CD4-positive, alpha-beta T cell (primary cell): ENCODE data around the gene ITPKB. TPM values are rescaled to one million over a fixed set of nuclear protein-coding genes. Genes with fewer than 3 reads are reported as not detected.

Source experiments
- ATAC-seq: fragments of 200-7000 bp; cut with Tn5 transposase; one replicate; pipeline ENCODE4 v1.10.0; 2022; ENCODE audit warnings: mild to moderate bottlenecking; ENCODE audit not compliant: poor library complexity
- CTCF ChIA-PET: fragments of 350-600 bp; sonication (Branson Sonifier 250); formaldehyde crosslinking; loops from one replicate; lab custom pipeline; 2021; ENCODE audit warnings: antibody characterized with exemption, inconsistent platforms; lab: Charles Lee
- POLR2A ChIA-PET: fragments of 350-600 bp; sonication (Branson Sonifier 250); formaldehyde crosslinking; loops from one replicate; lab custom pipeline; 2021; ENCODE audit warnings: antibody characterized with exemption, inconsistent platforms; lab: Charles Lee
- DNase-seq, 14 experiments: peaks; one replicate each; pipeline ENCODE4 v3.0.0-alpha.2; 2013 to 2020; ENCODE audit warnings: mixed read lengths in 2 of 14
- H3K27ac ChIP-seq, 2 donors: one replicate each; pipeline versions ENCODE4 v1.5.1 to v1.7.0; 2013; ENCODE audit warnings: low read length in 2 of 2, low read depth in 1 of 2, mild to moderate bottlenecking in 1 of 2
- H3K27me3 ChIP-seq, 2 experiments: 1 replicate in 1 of 2; 2 replicates in 1 of 2; pipeline versions ENCODE4 v1.6.1 to v1.7.0; 2013; ENCODE audit warnings: low read length in 2 of 2, control low read depth in 1 of 2, mild to moderate bottlenecking in 1 of 2, moderate library complexity in 1 of 2; ENCODE audit not compliant: insufficient read depth in 2 of 2, control insufficient read depth in 1 of 2
- H3K36me3 ChIP-seq: one replicate; pipeline ENCODE4 v1.6.1; 2013; ENCODE audit warnings: low read length, control low read depth; ENCODE audit not compliant: insufficient read depth
- H3K4me1 ChIP-seq: one replicate; pipeline ENCODE4 v1.6.1; 2013; ENCODE audit warnings: low read length, control low read depth; ENCODE audit not compliant: insufficient read depth
- H3K4me3 ChIP-seq: one replicate; pipeline ENCODE4 v1.5.1; 2013; ENCODE audit warnings: mild to moderate bottlenecking, low read length, moderate library complexity
- H3K9me3 ChIP-seq, 2 experiments: 1 replicate in 1 of 2; 2 replicates in 1 of 2; pipeline versions ENCODE4 v1.6.1 to v1.7.0; 2013; ENCODE audit warnings: low read length in 2 of 2, mild to moderate bottlenecking in 2 of 2, control low read depth in 1 of 2, moderate library complexity in 1 of 2; ENCODE audit not compliant: control insufficient read depth in 1 of 2, insufficient read depth in 1 of 2
- H3K27ac Mint-ChIP-seq: one replicate; pipeline ENCODE4 v1.8.0; 2020; ENCODE audit warnings: mixed read lengths
- H3K27me3 Mint-ChIP-seq: one replicate; pipeline ENCODE4 v1.8.0; 2021; ENCODE audit warnings: mixed read lengths
- H3K36me3 Mint-ChIP-seq: one replicate; pipeline ENCODE4 v1.8.0; 2021; ENCODE audit warnings: low read depth, mixed read lengths
- H3K4me1 Mint-ChIP-seq: one replicate; pipeline ENCODE4 v1.8.0; 2021; ENCODE audit warnings: low read depth, mixed read lengths
- H3K4me3 Mint-ChIP-seq: one replicate; pipeline ENCODE4 v1.8.0; 2020; ENCODE audit warnings: mild to moderate bottlenecking, mixed read lengths
- H3K9me3 Mint-ChIP-seq: one replicate; pipeline ENCODE4 v1.8.0; 2020; ENCODE audit warnings: mixed read lengths
- intact Hi-C, 2 experiments: fragments of 100-400 bp; cut with DNase I in 1 of 2; cut with micrococcal nuclease in 1 of 2; formaldehyde crosslinking; loops; one replicate each; pipeline versions ENCODE4 v1.15.1 to v1.9.0; 2023 to 2025; cut with DNase I, micrococcal nuclease
- total RNA-seq, 174 experiments: library from RNA in 2 of 174; stranded (reverse) in 2 of 174; gene quantifications; one replicate each; pipeline ENCODE4 v1.2.3 and lab custom pipeline; 2021 to 2026
- TF ChIP-seq, protein P1 (sequence below): fragments of 200-600 bp; IDR thresholded peaks from one replicate; pipeline ENCODE4 v1.8.0; 2022; ENCODE audit warnings: antibody characterized with exemption, mild to moderate bottlenecking

Gene ITPKB
- total RNA-seq, 2 experiments from 2014 or later = 565 to 583 TPM

DNA sequence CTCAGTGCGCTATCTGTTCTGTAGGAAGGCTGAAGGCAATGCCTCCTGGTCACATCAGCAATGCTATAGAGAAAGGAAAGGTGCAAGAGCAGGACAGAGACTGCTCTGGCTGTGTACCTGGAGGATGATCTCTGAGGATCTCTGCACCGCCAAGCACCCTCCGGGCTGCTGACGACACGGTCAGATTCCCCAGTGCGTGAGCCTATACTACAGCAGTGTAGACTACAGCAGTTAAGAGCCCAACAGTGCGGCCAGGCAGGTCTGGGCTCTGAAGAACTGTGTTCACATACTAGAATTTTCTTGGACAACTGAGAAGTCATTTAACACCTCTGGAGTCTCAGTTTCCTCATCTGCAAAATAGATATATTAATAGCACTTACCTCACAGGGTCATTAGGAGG, 39.9 kb downstream of the ITPKB start:
- intact Hi-C loops = no loop called here
- ChIA-PET CTCF (interaction anchor here (3.3 kb wide), 1 partner anchor 12 kb away, joined by 15 read pairs; no protein-coding TSS in a partner anchor), POLR2A (interaction anchor here (1.6 to 1.8 kb wide), 2 partner anchors 13 to 22 kb away, joined by 3 to 7 read pairs; no protein-coding TSS in a partner anchor)
- peaks cover 86% of the 10 kb centered on the region for H3K36me3 Mint-ChIP-seq
- H3K9me3 Mint-ChIP-seq = no peaks in the 10 kb centered on the region
- peaks cover 90% of the 10 kb centered on the region for H3K4me1 Mint-ChIP-seq
- no peak for DNase-seq
- TF ChIP-seq, protein P1, sequence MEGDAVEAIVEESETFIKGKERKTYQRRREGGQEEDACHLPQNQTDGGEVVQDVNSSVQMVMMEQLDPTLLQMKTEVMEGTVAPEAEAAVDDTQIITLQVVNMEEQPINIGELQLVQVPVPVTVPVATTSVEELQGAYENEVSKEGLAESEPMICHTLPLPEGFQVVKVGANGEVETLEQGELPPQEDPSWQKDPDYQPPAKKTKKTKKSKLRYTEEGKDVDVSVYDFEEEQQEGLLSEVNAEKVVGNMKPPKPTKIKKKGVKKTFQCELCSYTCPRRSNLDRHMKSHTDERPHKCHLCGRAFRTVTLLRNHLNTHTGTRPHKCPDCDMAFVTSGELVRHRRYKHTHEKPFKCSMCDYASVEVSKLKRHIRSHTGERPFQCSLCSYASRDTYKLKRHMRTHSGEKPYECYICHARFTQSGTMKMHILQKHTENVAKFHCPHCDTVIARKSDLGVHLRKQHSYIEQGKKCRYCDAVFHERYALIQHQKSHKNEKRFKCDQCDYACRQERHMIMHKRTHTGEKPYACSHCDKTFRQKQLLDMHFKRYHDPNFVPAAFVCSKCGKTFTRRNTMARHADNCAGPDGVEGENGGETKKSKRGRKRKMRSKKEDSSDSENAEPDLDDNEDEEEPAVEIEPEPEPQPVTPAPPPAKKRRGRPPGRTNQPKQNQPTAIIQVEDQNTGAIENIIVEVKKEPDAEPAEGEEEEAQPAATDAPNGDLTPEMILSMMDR = no peak
- H3K4me3 Mint-ChIP-seq = peak overlapping the region; percentile 58
- Histone ChIP-seq H3K9me3 (no peaks in the 10 kb centered on the region), H3K36me3 (peaks cover 43% of the 10 kb centered on the region), H3K4me1 (peaks cover 91% of the 10 kb centered on the region), H3K27ac (peak overlapping the region; percentile 50 to 68), H3K27me3 (no peaks in the 10 kb centered on the region), H3K4me3 (no peak overlapping the region)
- H3K27ac Mint-ChIP-seq = peak overlapping the region; percentile 98
- ATAC-seq = no peak
- H3K27me3 Mint-ChIP-seq = no peaks in the 10 kb centered on the region

DNA sequence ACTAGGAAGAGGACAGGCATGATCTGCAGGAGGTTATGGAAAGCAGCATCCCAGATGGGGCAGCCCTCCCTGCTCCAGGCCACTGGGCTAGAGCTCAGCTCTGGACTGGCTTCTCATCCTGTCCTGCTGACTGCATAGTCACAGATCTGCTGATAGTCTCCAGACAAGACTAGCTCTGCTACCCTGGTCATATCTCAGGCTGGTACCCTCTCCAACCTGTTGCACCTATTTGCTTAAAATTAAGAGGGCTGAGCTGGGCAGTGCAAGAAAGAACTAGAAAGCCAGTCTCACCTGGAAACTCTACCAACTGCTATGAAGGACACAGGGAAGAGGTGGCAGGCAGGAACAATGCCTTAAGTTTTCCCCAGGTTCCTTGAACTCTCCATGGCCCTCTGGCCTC, 40.4 kb downstream of the ITPKB start:
- Histone ChIP-seq H3K36me3 (peaks cover 45% of the 10 kb centered on the region), H3K27ac (peak overlapping the region; percentile 50 to 68), H3K9me3 (no peaks in the 10 kb centered on the region), H3K27me3 (no peaks in the 10 kb centered on the region), H3K4me1 (peaks cover 87% of the 10 kb centered on the region), H3K4me3 (no peak overlapping the region)
- intact Hi-C loops = no loop called here
- Mint-ChIP-seq H3K36me3 (peaks cover 86% of the 10 kb centered on the region), H3K4me3 (no peak overlapping the region), H3K9me3 (no peaks in the 10 kb centered on the region), H3K27ac (peak overlapping the region; percentile 98), H3K4me1 (peaks cover 90% of the 10 kb centered on the region), H3K27me3 (no peaks in the 10 kb centered on the region)
- CTCF ChIA-PET = interaction anchor here (3.3 kb wide), 1 partner anchor 12 kb away, joined by 15 read pairs; no protein-coding TSS in a partner anchor
- DNase-seq (no peak), ATAC-seq (no peak)
- POLR2A ChIA-PET = interaction anchor here (0.8 to 1.8 kb wide), 4 partner anchors 13 to 45 kb away, joined by 3 to 7 read pairs (median 3); no protein-coding TSS in a partner anchor
- TF ChIP-seq, protein P1 = no peak

DNA sequence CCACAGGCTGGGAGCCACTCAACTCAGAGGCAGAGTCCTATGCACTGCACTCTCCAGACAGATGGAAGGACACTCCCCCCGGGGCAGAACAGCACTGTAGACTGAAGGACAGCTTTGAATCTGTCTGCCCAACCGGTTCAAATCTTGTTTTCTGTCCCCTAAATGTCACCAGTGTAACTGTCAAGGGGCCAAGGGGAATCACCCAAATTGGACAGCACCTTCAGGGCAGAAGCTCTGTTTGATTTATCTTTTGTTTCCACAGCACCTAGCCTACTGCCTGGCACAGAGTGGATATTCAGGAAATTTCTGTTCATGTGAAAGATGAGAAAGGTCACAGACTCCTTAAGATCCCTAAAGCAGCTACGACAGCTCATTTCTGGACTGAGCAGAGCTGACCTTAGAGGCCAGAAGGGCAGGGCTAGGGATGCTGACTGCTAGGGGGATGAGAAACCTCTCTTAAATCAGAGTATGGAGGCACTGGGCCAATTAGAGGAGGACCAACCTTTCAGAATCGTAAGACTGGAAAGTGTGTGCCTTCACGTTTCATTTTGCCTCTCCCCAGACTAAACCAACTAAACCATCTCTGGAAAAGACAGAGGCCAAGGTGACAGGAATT, 41.0 kb downstream of the ITPKB start:
- H3K27ac Mint-ChIP-seq = peak overlapping the region; percentile 98
- POLR2A ChIA-PET = interaction anchor here (0.6 to 1.8 kb wide), 7 partner anchors 14 to 636 kb away, joined by 3 to 7 read pairs (median 3); partner anchors contain the start of gene H3-3A
- TF ChIP-seq, protein P1 = no peak
- intact Hi-C loops = loop anchor here in 1 of 2 experiments (2.0 kb wide), 1 partner anchor 15 kb away; no protein-coding TSS in a partner anchor
- Histone ChIP-seq H3K4me3 (no peak overlapping the region), H3K9me3 (no peaks in the 10 kb centered on the region), H3K4me1 (peaks cover 90% of the 10 kb centered on the region), H3K27me3 (no peaks in the 10 kb centered on the region), H3K27ac (peak overlapping the region; percentile 50 to 68), H3K36me3 (peaks cover 48% of the 10 kb centered on the region)
- H3K36me3 Mint-ChIP-seq = peaks cover 89% of the 10 kb centered on the region
- CTCF ChIA-PET = interaction anchor here (0.9 to 3.3 kb wide), 3 partner anchors 11 to 150 kb away, joined by 3 to 15 read pairs (median 3); no protein-coding TSS in a partner anchor
- no peak for ATAC-seq
- H3K27me3 Mint-ChIP-seq = no peaks in the 10 kb centered on the region
- H3K4me1 Mint-ChIP-seq = peaks cover 93% of the 10 kb centered on the region
- no peaks in the 10 kb centered on the region for H3K9me3 Mint-ChIP-seq
- no peak for DNase-seq
- H3K4me3 Mint-ChIP-seq = peak overlapping the region; percentile 11
